ENCODE measurements around the gene RAD9B.
"Not testable (repeated sequence)": the region's sequence is repeated elsewhere in the genome, so short reads cannot be mapped to it uniquely, and the experiment has no call there.

Gene RAD9B

DNA sequence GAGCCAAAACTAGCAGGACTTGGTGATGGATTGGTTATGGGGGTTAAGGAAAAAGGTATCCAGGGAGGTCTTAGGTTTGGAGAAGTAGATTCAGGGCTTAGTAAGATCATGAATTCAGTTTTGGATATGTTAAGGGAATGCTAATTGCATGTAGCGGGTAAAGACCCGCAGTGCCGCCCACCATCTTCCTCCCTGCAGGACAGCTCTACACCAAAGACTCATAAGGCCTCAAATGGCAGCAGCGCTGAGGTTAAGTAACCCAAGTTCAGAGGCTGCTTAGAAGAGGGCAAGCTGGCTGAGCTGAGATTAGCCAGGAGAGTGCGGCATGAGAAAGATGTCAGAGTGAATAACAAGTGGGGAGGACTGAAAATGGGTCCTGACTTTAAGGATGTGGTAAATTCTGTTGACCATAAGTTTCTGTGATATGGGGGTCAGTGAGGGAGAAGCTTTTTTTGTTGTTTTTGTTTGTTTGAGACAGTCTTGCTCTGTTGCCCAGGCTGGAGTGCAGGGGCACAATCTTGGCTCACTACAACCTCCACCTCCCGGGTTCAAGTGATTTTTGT is 26.2 kb downstream of the RAD9B start:
- DNase-seq (ENCODE audit: low spot score), result no peak

DNA sequence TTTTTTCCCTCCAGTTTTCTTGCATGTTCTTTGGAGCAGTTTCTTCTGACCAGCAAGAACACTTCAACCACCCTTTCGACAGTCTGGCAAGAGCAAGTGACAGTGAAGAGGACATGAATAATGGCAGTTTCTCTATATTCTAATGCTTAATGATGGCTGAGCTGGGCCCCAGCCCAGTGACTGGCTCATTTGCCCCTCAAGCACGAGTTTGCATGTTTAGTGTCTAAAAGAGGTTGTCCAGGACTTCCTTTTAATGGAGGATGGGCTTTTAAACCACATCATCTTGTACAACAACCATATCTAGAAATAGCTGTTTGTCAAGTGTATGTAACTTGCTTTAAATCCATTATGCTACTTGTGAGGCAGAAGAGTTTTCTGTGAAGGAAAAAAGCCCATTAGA is 28.4 kb downstream of the RAD9B start:
- no peak for DNase-seq (ENCODE audit: low spot score)

DNA sequence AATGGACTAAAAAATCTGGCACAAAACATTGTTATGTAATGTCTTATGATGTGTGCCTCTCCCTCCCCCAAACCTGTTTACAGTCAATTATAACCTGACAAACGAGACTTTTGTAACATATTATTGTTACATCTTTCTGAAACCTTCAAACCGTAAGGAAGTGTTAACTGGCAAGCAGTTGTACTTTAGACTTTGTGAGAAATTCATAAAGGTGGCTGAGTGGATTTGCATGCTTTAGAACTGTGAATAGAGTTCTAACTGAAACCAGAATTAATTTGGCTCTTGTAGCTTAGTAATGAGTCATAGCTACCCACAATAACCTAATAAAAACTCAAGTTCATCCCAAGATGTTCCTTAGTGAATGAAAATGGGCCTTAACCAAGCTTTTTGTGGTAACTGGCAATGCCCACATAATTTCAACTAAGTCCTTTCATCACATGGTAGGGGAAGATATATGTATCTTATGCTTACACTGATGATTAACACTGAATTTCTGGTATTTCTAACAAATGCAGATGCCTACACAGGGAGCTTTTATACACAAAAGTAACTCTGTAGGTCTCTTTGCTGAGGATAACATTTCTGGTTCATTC is 29.7 kb downstream of the RAD9B start:
- DNase-seq (ENCODE audit: low spot score), result no peak

DNA sequence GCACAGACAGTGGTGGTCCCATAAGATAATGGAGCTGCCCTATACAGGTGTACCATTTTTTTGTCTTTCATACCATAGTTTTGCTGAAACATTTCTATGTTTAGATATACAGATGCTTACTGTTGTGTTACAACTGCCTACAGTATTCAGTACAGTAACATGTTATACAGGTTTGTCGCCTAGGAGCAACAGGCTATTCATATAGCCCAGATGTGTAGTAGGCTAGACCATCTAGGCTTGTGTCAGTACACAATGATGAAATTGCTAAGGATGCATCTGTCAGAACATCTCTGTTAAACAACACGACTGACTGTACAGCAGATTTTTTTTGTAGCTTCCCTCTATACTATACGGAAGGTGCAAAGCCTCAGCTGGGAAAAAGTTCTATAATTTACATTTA is 30.5 kb downstream of the RAD9B start:
- DNase-seq (ENCODE audit: low spot score), result no peak

DNA sequence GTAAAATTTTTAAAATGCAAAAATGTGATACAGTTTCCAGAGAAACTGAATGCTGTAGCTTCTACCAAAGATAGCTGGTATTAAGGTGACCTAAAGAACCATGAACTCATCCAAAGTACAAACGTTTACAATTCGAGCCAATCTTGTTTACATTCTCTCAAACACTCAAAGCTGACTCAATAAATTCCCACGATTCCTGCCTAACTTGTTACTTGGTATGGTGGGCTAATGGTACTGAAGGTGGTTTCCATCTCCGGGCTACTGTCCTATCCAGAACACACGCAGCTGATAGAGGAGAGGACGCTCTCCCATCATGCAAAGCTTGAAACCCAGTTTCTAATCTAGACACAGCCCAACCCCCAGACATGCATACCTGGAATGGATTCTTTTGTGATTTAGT is 31.5 kb downstream of the RAD9B start:
- no peak for DNase-seq (ENCODE audit: low spot score)

DNA sequence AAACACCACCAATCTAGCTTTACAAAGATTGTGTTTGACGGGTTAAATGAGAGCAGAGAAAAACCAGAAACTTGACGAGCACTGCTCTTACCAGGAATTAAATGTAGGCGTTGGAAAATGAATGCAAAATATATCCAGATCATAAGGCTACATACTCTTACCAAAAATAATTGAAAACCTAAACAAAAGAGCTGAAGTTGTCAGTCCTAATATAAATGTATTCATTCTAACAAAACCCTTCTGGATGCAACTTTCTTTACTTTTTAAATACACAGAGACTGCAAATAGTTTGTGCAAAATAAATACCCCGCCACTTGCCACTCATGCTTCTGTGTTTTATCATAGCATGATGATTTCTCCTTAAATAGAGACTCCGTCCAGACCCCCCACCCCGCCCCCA is 32.7 kb downstream of the RAD9B start:
- no peak for DNase-seq (ENCODE audit: low spot score)

DNA sequence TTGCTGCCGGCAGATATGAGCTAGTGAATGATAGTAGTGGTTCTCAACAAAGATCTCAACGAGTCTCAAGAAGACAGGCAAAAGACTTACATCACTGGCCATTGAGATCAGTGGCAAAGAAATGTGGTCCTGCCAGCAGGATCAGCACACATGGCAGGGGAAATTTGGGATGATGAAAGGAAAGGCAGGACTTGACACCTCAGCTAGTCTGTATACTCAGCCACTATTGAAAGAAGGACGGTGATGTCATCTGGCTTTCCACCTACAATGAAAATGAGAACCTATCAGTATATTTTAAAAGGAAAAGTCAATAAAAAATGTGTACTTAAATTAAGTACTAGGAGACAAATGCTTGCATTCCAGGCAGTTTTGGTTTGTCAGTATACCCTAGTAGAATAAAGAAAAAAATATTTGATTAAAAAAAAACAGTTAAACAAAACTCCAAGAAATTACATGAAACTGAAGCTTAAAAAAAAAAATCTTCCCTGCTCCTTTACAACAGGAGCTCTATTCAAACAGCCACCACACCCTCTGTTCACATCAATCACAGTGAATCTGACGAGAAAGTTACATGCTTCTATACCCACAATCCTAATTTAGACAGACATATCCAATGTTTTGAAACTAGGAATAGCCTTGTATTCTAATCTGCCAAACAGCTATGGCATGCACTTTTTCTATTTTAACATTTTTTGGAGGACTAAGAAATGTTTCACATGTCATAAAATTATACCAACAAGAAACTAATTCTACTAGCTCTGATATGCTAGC is 34.9 kb downstream of the RAD9B start:
- no peak for DNase-seq (ENCODE audit: low spot score)

DNA sequence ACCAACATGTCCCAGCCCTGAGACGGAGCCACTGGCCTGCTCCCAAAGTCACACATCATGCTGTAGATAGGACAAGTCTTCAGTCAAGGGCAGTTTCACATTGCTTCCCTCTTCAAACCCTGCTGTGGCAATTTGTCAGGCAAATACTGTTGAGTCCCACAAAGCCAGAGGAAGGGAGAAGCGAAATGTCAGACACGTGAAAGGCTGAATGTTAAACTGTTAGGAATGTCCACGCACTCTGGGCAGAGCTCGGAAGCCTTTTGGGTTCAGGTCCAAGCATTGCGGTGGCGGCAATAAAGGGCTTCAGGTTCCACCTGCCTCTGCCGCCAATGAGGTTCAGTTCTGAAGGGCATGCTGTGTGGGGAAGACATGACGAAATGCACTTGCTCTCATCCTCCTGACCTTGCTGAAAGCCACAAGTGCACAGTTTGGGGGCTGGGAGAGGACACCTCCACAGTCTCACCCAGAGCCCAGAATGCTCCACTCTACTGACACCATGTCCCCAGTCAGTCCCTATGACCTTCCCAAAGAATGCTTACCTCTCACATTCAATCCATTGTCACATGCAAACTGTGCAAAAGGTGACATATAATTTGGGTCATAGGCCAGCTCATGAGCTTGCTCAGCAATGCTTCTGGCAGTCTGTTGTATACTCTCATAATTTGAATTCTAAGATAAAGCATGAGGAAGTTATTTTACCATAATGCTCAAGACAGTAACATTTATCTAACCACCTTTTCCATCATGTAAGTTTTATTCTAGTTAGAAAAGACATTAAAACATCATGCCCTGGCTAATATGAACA is 35.7 kb downstream of the RAD9B start:
- no peak for DNase-seq (ENCODE audit: low spot score)

DNA sequence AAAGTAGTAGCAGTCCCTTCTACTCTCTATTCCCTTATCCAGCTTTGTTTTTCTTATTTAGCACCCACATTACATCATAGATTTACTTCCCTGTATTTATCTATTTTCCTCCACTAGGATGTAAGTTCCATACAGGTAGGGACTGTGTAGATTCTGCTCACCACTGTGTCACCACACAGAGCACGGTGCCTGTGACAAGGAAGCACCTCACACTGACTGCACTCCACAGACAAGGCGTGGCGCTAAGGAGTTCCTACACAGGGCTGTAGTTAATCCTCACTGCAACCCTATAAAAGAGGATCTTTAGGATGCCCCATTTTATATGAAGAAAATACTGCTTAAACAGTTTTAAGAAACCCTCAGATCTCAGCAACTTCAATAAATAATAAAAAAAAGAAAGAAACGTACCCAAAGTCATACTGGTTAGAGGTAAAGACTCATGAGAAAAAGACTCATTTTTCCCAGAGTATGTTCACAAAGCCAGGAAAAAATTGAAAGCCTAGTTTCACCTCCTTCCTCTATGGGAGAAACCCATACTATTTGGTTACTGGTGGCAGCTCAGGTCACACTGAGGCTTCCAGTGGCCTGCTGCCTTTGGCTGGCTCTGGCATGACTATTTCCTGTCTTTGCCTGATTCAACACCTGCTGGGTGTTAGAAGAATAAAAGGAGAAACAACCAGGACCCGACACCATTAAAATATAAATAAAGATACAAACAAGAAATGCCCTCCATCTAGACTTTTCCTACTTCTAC is 36.9 kb downstream of the RAD9B start:
- DNase-seq (ENCODE audit: low spot score), result no peak

DNA sequence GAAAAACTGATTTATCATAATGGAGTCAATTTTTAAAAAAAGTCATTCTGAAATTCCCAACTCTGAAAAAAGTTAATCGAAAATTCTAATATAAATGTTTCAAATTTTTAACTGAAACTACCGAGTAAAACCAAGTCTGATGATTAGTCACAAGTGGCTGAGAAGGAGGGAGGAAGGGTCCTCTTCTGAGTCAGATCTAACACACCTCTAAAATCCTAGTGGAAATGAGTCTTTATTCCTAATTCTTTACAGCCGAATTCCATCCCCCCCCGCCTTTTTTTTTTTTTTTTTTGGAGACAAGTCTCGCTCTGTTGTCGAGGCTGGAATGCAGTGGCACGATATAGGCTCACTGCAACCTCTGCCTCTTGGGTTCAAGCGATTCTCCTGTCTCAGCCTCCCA is 37.9 kb downstream of the RAD9B start:
- DNase-seq (ENCODE audit: low spot score), result no peak

DNA sequence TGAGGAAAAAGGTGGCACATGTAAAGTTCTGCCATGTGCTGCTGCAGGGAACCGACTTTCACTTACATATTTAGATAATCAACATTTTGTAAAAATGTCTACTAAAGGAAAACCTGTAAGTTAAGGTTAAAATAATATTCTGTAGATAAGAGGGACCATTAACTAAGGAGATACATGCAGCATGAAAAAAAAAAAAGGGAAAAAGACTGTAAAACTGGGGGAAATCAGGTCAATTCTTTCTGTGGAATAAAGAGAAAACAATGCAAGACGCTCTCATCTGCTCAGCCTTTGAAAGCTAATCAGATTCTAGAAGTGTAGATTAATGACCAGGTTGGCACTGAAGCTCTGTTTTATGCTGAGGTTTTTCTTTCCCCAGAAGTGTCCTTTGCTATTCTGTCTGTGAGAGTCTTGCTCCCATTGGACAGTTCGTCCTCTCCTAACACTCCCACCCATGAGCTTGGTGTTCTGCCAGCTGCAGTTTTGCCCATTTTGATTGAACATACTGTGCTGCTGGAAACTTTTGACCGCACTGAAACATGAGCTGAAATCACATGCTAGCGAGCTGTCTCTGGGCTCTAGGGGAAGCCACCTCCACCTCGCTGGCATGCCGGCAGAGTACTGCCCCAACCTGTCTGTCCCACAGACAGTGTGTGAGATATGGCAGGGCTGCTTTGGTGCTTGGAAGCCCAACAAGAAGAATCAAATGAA is 41.3 kb downstream of the RAD9B start:
- DNase-seq (ENCODE audit: low spot score), result no peak

DNA sequence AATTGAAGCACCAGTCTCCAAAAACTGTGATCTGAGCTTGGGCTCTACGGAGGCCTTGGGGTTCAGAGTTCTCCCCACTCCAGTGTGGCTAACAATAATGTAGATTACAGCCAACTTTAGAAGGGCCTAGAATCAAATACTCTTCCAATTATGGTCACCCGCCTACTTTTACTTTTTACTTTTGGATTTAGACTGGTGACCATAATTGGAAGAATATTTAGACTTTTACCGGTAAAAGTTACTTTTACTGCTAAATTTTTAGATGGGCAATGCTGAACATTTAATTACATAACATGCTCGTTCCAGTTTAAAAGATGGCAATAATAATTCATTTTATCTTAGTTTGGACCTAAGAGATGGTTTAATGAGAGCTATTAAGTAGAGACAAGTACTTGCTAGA is 41.8 kb downstream of the RAD9B start:
- DNase-seq (ENCODE audit: low spot score), result no peak

DNA sequence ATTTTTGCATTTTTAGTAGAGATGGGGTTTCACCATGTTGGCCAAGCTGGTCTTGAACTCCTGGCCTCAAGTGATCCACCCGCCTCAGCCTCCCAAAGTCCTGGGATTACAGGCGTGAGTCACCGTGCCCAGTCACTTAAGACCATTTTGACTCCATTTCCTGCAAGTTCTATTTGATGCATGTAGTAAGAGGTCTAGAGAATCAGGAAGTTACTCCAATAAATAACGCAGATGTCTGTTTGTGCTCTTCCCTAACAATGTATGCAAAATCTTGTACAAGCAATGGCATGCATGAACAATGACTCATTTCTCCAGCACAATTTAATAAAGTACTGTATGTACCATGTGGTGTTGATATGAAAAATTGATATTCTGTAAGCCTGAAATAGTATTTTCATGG is 43.1 kb downstream of the RAD9B start:
- not testable (repeated sequence) for DNase-seq (ENCODE audit: low spot score)

DNA sequence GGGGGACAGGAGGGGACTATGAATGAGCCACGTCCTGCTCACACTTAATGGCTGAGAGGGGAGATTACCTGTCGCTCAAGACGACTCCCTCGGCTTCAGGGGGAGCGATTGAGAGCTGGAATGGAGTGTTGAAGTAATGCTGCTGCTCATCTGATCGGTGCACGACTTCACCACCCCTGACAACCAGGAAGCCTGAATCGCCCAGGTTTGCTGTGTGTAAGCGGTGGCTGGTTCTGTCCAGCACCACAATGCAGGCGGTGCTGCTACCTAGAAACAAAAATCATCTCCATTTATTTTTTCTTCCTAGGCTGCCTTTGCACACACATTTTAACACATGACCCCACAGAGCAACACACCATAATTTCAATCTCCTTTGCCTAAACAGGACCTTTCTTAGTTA is 43.7 kb downstream of the RAD9B start:
- DNase-seq (ENCODE audit: low spot score), result no peak

DNA sequence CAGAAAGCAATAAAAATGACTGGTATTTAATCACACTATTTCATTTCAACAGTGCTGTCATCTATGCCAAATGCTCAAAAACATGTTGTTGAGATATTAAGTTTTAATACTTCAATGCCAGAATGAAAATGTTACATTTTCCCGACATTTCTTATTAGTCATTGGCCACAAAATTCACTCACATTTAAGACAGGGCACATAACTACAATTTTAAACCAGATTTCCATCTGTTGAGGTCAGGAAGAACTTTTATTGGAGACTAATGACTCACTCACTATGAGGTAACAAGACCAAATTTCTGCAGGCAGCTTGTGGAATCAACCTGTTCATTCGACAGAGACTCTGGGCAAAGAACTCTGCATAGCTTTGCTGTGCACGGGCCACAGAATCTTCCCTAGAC is 44.2 kb downstream of the RAD9B start:
- no peak for DNase-seq (ENCODE audit: low spot score)

DNA sequence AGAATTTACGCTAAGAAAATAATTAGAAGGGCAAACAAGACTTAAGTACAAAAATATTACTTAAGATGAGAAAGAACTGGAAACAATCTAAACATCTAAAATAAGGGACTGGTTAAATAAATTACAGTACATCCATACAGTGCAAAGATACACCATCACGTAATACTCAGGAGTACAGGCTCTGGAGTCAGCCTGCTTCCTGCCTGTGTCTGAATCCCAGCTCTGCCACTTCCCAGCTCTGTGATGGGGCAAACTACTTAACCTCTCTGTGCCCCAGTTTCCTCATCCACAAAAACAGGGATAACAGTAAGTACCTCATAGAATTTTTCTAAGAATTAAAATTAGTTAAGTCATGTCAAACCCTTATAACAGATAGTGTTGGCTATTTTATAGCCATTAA is 45.0 kb downstream of the RAD9B start:
- no peak for DNase-seq (ENCODE audit: low spot score)

DNA sequence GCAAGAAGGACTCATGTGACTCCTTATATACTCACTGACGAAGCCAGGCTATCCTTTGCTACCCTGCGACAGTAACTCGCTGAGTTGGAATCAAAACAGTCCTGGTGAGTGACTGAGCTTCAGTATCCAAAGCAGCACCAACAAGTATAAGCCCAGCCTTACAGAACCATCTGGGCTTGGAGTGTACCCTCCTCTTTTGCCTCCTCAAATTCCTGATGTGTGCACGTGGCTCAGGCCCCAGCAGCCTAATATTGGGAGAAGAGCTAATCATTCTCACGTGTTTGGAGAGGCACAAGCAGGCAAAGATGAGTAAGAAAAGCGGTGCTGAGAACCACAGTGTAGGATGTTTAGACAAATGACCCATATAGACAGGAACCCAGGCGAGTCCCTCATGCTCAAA is 46.5 kb downstream of the RAD9B start:
- DNase-seq (ENCODE audit: low spot score), result no peak

DNA sequence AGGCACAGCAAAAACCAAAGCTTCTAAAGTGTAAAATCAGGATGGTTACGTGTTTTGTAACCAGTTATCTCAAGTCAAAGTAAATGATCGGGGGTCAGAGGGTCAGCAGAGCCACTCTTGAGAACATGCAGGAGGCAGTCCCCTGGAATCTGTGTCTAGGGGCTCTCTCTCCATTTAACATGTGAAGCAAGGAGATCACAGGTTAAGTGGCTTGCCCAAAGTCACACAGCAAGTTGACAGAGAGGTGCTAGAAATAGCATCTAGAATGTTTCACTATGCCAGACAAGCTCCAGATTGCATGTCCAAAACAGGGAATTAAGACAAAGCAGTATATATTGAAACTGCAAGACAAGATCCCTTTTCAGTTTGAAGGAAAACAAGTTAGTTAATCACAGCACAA is 47.6 kb downstream of the RAD9B start:
- no peak for DNase-seq (ENCODE audit: low spot score)

DNA sequence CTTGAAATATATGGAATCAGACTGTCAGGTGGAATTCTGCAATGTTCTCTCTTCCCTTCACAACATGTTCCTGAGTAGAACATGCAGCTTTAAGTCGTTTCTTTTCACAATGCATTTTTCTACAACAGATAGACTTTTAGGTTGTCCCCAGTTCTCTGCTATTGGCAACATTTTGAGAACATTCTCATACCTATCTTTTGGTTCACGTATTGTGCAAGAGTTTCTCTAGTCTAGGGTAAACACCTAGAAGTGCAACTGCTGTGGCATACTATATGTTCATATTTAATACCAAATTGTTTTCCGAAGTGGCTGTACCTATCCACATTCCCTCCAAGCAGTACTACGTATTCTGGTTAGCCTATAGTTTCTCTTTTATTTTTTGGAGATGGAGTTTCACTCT is 48.9 kb downstream of the RAD9B start:
- no peak for DNase-seq (ENCODE audit: low spot score)
